Neural cell (in vitro differentiated cells): ENCODE data around the gene TUG1. TPM values are rescaled to one million over a fixed set of nuclear protein-coding genes. Genes with fewer than 3 reads are reported as not detected.

ENCODE experiments used
- H2AFZ ChIP-seq: fragments of 200-600, 300-800 bp; sonication (generic), shearing (Covaris generic); 2 replicates; pipeline ENCODE4 v1.6.0; 2014; ENCODE audit warnings: low read depth, mild to moderate bottlenecking, antibody characterized with exemption, low read length, moderate library complexity
- H3F3A ChIP-seq: fragments of 200-600 bp; shearing (Covaris generic); 2 replicates; pipeline ENCODE4 v1.6.1; 2016; ENCODE audit warnings: mild to moderate bottlenecking, moderate library complexity, mixed read lengths, antibody characterized with exemption, low read length; ENCODE audit not compliant: insufficient read depth, poor library complexity, severe bottlenecking
- H3K27ac ChIP-seq: fragments of 200-600, 300-800 bp; sonication (generic), shearing (Covaris generic); 2 replicates; pipeline ENCODE4 v1.5.1; 2014; ENCODE audit warnings: mild to moderate bottlenecking, low read length, moderate library complexity
- H3K27me3 ChIP-seq: fragments of 300-800, 200-600 bp; sonication (generic), shearing (Covaris generic); 2 replicates; pipeline ENCODE4 v1.6.0; 2014; ENCODE audit warnings: mild to moderate bottlenecking, low read depth, low read length, moderate library complexity; ENCODE audit not compliant: insufficient read depth
- H3K36me3 ChIP-seq: fragments of 300-800, 200-600 bp; sonication (generic), shearing (Covaris generic); 2 replicates; pipeline ENCODE4 v1.5.1; 2014; ENCODE audit warnings: mild to moderate bottlenecking, antibody characterized with exemption, low read length, moderate library complexity; ENCODE audit not compliant: insufficient read depth
- H3K4me2 ChIP-seq: fragments of 300-800, 200-600 bp; sonication (generic), shearing (Covaris generic); 2 replicates; pipeline ENCODE4 v1.6.0; 2014; ENCODE audit warnings: mild to moderate bottlenecking, low read length
- H3K4me3 ChIP-seq: fragments of 300-800, 200-600 bp; sonication (generic), shearing (Covaris generic); 2 replicates; pipeline ENCODE4 v1.5.1; 2014; ENCODE audit warnings: mild to moderate bottlenecking, low read length, moderate library complexity
- H3K79me2 ChIP-seq: fragments of 200-600 bp; shearing (Covaris generic); replicated peaks from 2 replicates; pipeline ENCODE4 v1.6.0; 2014; ENCODE audit warnings: mild to moderate bottlenecking, low read length, moderate library complexity; ENCODE audit not compliant: insufficient read depth
- H3K9ac ChIP-seq: fragments of 300-800, 200-600 bp; sonication (generic), shearing (Covaris generic); 2 replicates; pipeline ENCODE4 v1.6.1; 2016; ENCODE audit warnings: mild to moderate bottlenecking, low read length, mixed read lengths
- H3K9me2 ChIP-seq: fragments of 200-600 bp; shearing (Covaris generic); 2 replicates; pipeline ENCODE4 v1.6.1; 2016; ENCODE audit warnings: mild to moderate bottlenecking, low read length, mixed read lengths; ENCODE audit not compliant: insufficient read depth
- H3K9me3 ChIP-seq: fragments of 200-600, 300-800 bp; sonication (generic), shearing (Covaris generic); 2 replicates; pipeline ENCODE4 v1.6.1; 2016; ENCODE audit warnings: mild to moderate bottlenecking, mixed run types, low read length, moderate library complexity, mixed read lengths
- H4K20me1 ChIP-seq: fragments of 200-600 bp; shearing (Covaris generic); 2 replicates; pipeline ENCODE4 v1.6.1; 2016; ENCODE audit warnings: mild to moderate bottlenecking, mixed run types; ENCODE audit not compliant: insufficient read depth
- CTCF ChIP-seq: fragments of 450-650 bp; IDR thresholded peaks from 2 replicates; pipeline ENCODE4 v1.5.1; 2014; ENCODE audit warnings: antibody characterized with exemption, mild to moderate bottlenecking, moderate library complexity; ENCODE audit not compliant: poor library complexity, severe bottlenecking
- EP300 ChIP-seq: fragments of 450-650 bp; conservative IDR thresholded peaks from 2 replicates; pipeline ENCODE4 v1.6.1; 2014; ENCODE audit warnings: antibody characterized with exemption, mild to moderate bottlenecking, moderate library complexity; ENCODE audit not compliant: poor library complexity, severe bottlenecking
- EZH2 ChIP-seq: fragments of 200-600, 300-800 bp; shearing (Covaris generic), sonication (generic); IDR thresholded peaks from 2 replicates; pipeline ENCODE4 v1.6.1; 2014; ENCODE audit warnings: antibody characterized with exemption, low read length, borderline replicate concordance, mild to moderate bottlenecking; ENCODE audit not compliant: insufficient read depth, poor library complexity, severe bottlenecking
- MXI1 ChIP-seq: fragments of 450-650 bp; conservative IDR thresholded peaks from 2 replicates; pipeline ENCODE4 v1.6.1; 2014; ENCODE audit warnings: antibody characterized with exemption, mild to moderate bottlenecking; ENCODE audit not compliant: poor library complexity, severe bottlenecking
- POLR2AphosphoS5 ChIP-seq: IDR thresholded peaks from 2 replicates; pipeline ENCODE4 v1.6.1; 2012
- RAD21 ChIP-seq: fragments of 450-650 bp; conservative IDR thresholded peaks from 2 replicates; pipeline ENCODE4 v1.6.1; 2014; ENCODE audit warnings: antibody characterized with exemption, mild to moderate bottlenecking, moderate library complexity
- REST ChIP-seq: IDR thresholded peaks from 2 replicates; pipeline ENCODE4 v1.6.1; 2012; ENCODE audit warnings: borderline replicate concordance
- SMC3 ChIP-seq: fragments of 450-650 bp; conservative IDR thresholded peaks from 2 replicates; pipeline ENCODE4 v1.6.1; 2014; ENCODE audit warnings: antibody characterized with exemption, mild to moderate bottlenecking, moderate library complexity; ENCODE audit not compliant: poor library complexity
- TAF1 ChIP-seq: IDR thresholded peaks from 2 replicates; pipeline ENCODE4 v1.6.1; 2012; ENCODE audit warnings: low read depth
- polyA plus RNA-seq: library from polyadenylated mRNA; depleted of rRNA; stranded (reverse); fragments of >200 nt; gene quantifications from 2 replicates; pipeline ENCODE4 v1.2.3, GENCODE V29; 2014

The TUG1 gene
- polyA plus RNA-seq, 1 donor from 2014 or later, result 73.5 TPM

- H4K20me1 ChIP-seq, result peaks cover 3% of the 10 kb centered on the region
- TF ChIP-seq CTCF, result peak; percentile 68
- peak; percentile 81 for TF ChIP-seq SMC3
- TF ChIP-seq RAD21, result peak; percentile 69
- TF ChIP-seq TAF1, result no peak
- no peak for TF ChIP-seq POLR2AphosphoS5
- TF ChIP-seq EZH2, result no peak
- TF ChIP-seq REST, result no peak
- no peak overlapping the region for H2AFZ ChIP-seq
- no peaks in the 10 kb centered on the region for H3K9me2 ChIP-seq
- no peak overlapping the region for H3K9ac ChIP-seq
- H3K27me3 ChIP-seq, result no peaks in the 10 kb centered on the region
- no peaks in the 10 kb centered on the region for H3K9me3 ChIP-seq
- H3K4me2 ChIP-seq, result no peak overlapping the region
- no peaks in the 10 kb centered on the region for H3K79me2 ChIP-seq
- H3F3A ChIP-seq, result no peaks in the 10 kb centered on the region
- H3K4me3 ChIP-seq, result no peak overlapping the region
- no peak overlapping the region for H3K27ac ChIP-seq
- peaks cover 13% of the 10 kb centered on the region for H3K36me3 ChIP-seq
Observed at GRCh38 chr22:30947816-30948454, 21.1 kb upstream of the TUG1 start.

GRCh38 chr22:30948930-30949342 is 20.1 kb upstream of the TUG1 start:
- Histone ChIP-seq H4K20me1 (peaks cover 3% of the 10 kb centered on the region), H3K4me2 (no peak overlapping the region), H3K27me3 (no peaks in the 10 kb centered on the region), H3K79me2 (no peaks in the 10 kb centered on the region), H3K9me3 (no peaks in the 10 kb centered on the region), H3K36me3 (peaks cover 18% of the 10 kb centered on the region), H3K9ac (no peak overlapping the region), H2AFZ (no peak overlapping the region), H3K9me2 (no peaks in the 10 kb centered on the region), H3K4me3 (no peak overlapping the region), H3F3A (no peaks in the 10 kb centered on the region), H3K27ac (no peak overlapping the region)
- TF ChIP-seq POLR2AphosphoS5 (no peak), EZH2 (no peak), CTCF (no peak), TAF1 (no peak), REST (no peak), RAD21 (no peak), EP300 (no peak), MXI1 (no peak), SMC3 (no peak)
